LNCAP (cell line): ENCODE results near the gene SCARF2.

ENCODE experiments used
- TF ChIP-seq, protein P1 (sequence below): fragments of 450-650 bp; IDR thresholded peaks from 2 replicates; pipeline ENCODE4 v1.5.1; 2017; ENCODE audit warnings: mild to moderate bottlenecking

The SCARF2 gene

GRCh38 chr22:20384865-20385264 lies 52.8 kb downstream of the SCARF2 start:
- TF ChIP-seq, protein P1, sequence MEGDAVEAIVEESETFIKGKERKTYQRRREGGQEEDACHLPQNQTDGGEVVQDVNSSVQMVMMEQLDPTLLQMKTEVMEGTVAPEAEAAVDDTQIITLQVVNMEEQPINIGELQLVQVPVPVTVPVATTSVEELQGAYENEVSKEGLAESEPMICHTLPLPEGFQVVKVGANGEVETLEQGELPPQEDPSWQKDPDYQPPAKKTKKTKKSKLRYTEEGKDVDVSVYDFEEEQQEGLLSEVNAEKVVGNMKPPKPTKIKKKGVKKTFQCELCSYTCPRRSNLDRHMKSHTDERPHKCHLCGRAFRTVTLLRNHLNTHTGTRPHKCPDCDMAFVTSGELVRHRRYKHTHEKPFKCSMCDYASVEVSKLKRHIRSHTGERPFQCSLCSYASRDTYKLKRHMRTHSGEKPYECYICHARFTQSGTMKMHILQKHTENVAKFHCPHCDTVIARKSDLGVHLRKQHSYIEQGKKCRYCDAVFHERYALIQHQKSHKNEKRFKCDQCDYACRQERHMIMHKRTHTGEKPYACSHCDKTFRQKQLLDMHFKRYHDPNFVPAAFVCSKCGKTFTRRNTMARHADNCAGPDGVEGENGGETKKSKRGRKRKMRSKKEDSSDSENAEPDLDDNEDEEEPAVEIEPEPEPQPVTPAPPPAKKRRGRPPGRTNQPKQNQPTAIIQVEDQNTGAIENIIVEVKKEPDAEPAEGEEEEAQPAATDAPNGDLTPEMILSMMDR: no peak

DNA sequence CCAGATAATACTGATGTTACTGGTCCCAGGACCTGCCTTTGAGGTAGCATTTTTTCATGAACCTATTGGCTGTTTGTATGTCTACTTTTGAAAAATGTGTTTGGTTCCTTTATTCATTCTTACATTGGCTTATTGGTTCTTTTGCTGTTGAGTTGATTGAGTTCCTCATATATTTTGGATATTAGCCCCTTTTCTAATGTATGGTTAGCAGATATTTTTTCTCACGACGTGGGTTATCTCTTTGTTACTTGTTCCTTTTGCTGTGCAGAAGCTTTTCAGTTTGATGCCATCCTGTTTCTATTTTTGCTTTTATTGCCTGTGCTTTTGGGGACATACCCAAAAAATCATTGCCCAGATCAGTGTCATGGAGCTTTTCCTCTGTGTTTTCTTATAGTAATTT lies 53.5 kb downstream of the SCARF2 start:
- TF ChIP-seq, protein P1: no peak

DNA sequence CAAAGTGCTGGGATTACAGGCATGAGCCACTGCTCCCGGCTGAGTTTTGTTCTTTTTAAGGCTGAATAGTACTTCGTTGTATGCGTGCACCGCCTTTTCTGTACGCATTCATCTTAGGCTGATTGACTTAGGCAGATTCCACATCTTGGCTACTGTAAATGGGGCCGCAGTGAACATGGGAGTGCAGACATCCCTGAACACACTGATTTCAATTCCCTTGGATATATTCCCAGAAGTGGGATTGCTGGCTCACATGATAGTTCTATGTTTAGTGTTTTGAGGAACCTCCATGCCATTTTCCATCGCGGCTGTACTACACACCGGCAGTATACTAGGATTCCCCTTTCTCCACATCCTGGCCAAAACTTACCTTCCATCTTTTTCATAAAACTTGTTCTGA lies 54.1 kb downstream of the SCARF2 start:
- TF ChIP-seq, protein P1: no peak

DNA sequence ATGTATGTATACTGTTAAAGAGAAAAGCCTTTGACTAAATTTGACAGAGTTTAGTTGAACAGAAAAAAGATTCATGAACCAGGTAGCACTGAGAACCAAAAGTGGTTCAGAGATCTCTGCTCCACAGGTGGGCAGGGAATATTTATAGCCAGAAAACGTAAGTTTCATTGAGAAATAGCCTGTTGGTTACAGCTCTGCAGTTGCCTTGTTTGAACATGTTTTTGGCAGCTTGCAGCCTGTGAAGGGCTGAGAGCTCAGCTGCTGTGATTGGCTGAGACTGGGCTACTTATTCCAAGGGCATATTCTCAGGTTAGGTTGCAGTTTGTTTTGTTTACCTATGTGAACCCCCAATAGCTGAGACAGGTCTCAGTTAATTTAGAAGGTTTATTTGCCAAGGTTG lies 57.1 kb downstream of the SCARF2 start:
- TF ChIP-seq, protein P1: no peak

DNA sequence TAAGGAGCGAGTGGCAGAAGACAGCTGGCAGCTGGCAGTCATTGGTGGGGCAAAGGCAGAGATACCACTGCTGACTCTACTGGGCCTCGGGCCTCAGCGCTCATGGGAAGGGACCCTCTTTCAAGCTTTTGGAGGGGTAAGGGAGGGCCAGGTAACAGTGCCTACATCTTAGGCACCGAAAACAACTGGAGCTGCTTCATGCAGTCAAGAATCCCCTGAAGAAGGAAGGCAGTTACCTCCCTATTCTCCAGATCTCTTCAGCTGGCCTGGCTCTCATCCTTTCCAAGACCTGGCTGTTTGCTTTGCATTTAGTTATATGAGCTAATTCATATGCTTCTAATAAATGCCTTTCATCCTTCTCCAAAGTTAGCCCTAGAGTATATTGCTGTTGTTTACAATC lies 59.5 kb downstream of the SCARF2 start:
- TF ChIP-seq, protein P1: no peak
